ENCODE data around the gene CNTN5.

Gene CNTN5

DNA sequence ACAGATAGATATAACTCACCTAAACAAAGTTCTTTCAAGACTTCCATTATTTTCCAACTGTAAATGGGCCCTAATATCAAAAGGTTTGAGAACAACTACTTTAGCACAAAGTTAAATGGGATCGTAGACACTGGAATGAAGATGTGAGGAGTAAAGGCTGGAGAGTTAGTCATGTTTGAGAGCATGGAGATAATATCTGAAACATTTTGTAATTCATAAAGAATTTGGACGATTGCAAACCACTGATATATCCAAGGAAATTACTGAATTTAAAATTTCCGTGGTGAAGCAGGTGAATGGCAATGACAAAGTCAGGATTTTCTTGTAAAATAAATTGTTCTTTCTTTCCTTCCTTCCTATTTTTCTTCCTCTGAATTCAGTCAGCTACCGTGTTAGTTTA, 564.9 kb downstream of the CNTN5 start:
- H3K4me3 ChIP-seq (ENCODE audit: low read depth, low read length): no peak overlapping the region
- POLR2A ChIA-PET: no interaction called here
- H3K4me1 ChIP-seq (ENCODE audit: control insufficient read depth, insufficient read depth, low read length): no peaks in the 10 kb centered on the region
- CTCF ChIA-PET: no interaction called here
- no peaks in the 10 kb centered on the region for H3K36me3 ChIP-seq (ENCODE audit: control insufficient read depth in 2 of 2, insufficient read depth in 1 of 2, low read length in 2 of 2)
- H3K27ac ChIP-seq (ENCODE audit: extremely low read depth, low read depth, low read length): no peak overlapping the region
- TF ChIP-seq ZNF629 (tag by site-specific recombination; IDR thresholded peaks at IDR 0.05): no peak
- TF ChIP-seq ZNF146 (tag by site-specific recombination; IDR thresholded peaks at IDR 0.05): no peak
- TF ChIP-seq ZSCAN16 (tag by site-specific recombination; IDR thresholded peaks at IDR 0.05): no peak
- TF ChIP-seq SP3 (tag by site-specific recombination; IDR thresholded peaks at IDR 0.05): no peak
- TF ChIP-seq SETDB1 (IDR thresholded peaks at IDR 0.05; ENCODE audit: insufficient read length, low read length): no peak
- TF ChIP-seq ZNF350 (tag by site-specific recombination; IDR thresholded peaks at IDR 0.05): no peak
- no peak for TF ChIP-seq ZXDB (tag by site-specific recombination; IDR thresholded peaks at IDR 0.05)
- no peak for TF ChIP-seq ZNF610 (tag by site-specific recombination; IDR thresholded peaks at IDR 0.05; ENCODE audit: borderline replicate concordance)
- TF ChIP-seq ZNF155 (tag by site-specific recombination; IDR thresholded peaks at IDR 0.05): no peak
- TF ChIP-seq ZNF654 (tag by site-specific recombination; IDR thresholded peaks at IDR 0.05; ENCODE audit: low read depth): no peak
- no peak for TF ChIP-seq ZBTB7A (tag by site-specific recombination; IDR thresholded peaks at IDR 0.05; ENCODE audit: low read depth)
- TF ChIP-seq, protein P1, sequence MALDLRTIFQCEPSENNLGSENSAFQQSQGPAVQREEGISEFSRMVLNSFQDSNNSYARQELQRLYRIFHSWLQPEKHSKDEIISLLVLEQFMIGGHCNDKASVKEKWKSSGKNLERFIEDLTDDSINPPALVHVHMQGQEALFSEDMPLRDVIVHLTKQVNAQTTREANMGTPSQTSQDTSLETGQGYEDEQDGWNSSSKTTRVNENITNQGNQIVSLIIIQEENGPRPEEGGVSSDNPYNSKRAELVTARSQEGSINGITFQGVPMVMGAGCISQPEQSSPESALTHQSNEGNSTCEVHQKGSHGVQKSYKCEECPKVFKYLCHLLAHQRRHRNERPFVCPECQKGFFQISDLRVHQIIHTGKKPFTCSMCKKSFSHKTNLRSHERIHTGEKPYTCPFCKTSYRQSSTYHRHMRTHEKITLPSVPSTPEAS (tag by site-specific recombination; IDR thresholded peaks at IDR 0.05): no peak
- no peak for TF ChIP-seq ZNF133 (tag by site-specific recombination; IDR thresholded peaks at IDR 0.05)
- H3K9me3 ChIP-seq (ENCODE audit: control insufficient read depth, insufficient read depth, low read depth, low read length): no peaks in the 10 kb centered on the region

- H3K36me3 ChIP-seq (ENCODE audit: control insufficient read depth in 2 of 2, insufficient read depth in 1 of 2, low read length in 2 of 2): no peaks in the 10 kb centered on the region
- H3K4me1 ChIP-seq (ENCODE audit: control insufficient read depth, insufficient read depth, low read length): no peaks in the 10 kb centered on the region
- ChIA-PET CTCF (no interaction called here), POLR2A (no interaction called here)
- H3K9me3 ChIP-seq (ENCODE audit: control insufficient read depth, insufficient read depth, low read depth, low read length): no peaks in the 10 kb centered on the region
- H3K27ac ChIP-seq (ENCODE audit: extremely low read depth, low read depth, low read length): no peak overlapping the region
- H3K4me3 ChIP-seq (ENCODE audit: low read depth, low read length): no peak overlapping the region
- TF ChIP-seq, protein P2, sequence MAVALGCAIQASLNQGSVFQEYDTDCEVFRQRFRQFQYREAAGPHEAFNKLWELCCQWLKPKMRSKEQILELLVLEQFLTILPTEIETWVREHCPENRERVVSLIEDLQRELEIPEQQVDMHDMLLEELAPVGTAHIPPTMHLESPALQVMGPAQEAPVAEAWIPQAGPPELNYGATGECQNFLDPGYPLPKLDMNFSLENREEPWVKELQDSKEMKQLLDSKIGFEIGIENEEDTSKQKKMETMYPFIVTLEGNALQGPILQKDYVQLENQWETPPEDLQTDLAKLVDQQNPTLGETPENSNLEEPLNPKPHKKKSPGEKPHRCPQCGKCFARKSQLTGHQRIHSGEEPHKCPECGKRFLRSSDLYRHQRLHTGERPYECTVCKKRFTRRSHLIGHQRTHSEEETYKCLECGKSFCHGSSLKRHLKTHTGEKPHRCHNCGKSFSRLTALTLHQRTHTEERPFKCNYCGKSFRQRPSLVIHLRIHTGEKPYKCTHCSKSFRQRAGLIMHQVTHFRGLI (tag by site-specific recombination; IDR thresholded peaks at IDR 0.05): no peak
- TF ChIP-seq SP7 (tag by site-specific recombination; IDR thresholded peaks at IDR 0.05) (no peak), IKZF3 (tag by site-specific recombination; IDR thresholded peaks at IDR 0.05) (no peak), HOXA7 (CRISPR knock-in tag; IDR thresholded peaks at IDR 0.05; ENCODE audit: borderline replicate concordance) (no peak), ZNF544 (tag by site-specific recombination; IDR thresholded peaks at IDR 0.05) (no peak), ZNF585B (tag by site-specific recombination; IDR thresholded peaks at IDR 0.05) (no peak), ZNF501 (tag by site-specific recombination; IDR thresholded peaks at IDR 0.05) (no peak), FEZF1 (tag by site-specific recombination; IDR thresholded peaks at IDR 0.05) (no peak), ZNF140 (tag by site-specific recombination; IDR thresholded peaks at IDR 0.05) (no peak), GLI2 (tag by site-specific recombination; IDR thresholded peaks at IDR 0.05; ENCODE audit: borderline replicate concordance, low read depth) (no peak), ZNF146 (tag by site-specific recombination; IDR thresholded peaks at IDR 0.05) (no peak), GFI1B (tag by site-specific recombination; IDR thresholded peaks at IDR 0.05) (no peak), ZNF768 (tag by site-specific recombination; IDR thresholded peaks at IDR 0.05) (no peak), ZNF623 (tag by site-specific recombination; IDR thresholded peaks at IDR 0.05) (no peak), ZXDB (tag by site-specific recombination; IDR thresholded peaks at IDR 0.05) (no peak)
- TF ChIP-seq, protein P3, sequence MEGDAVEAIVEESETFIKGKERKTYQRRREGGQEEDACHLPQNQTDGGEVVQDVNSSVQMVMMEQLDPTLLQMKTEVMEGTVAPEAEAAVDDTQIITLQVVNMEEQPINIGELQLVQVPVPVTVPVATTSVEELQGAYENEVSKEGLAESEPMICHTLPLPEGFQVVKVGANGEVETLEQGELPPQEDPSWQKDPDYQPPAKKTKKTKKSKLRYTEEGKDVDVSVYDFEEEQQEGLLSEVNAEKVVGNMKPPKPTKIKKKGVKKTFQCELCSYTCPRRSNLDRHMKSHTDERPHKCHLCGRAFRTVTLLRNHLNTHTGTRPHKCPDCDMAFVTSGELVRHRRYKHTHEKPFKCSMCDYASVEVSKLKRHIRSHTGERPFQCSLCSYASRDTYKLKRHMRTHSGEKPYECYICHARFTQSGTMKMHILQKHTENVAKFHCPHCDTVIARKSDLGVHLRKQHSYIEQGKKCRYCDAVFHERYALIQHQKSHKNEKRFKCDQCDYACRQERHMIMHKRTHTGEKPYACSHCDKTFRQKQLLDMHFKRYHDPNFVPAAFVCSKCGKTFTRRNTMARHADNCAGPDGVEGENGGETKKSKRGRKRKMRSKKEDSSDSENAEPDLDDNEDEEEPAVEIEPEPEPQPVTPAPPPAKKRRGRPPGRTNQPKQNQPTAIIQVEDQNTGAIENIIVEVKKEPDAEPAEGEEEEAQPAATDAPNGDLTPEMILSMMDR (tag by site-specific recombination; IDR thresholded peaks at IDR 0.05): no peak
- TF ChIP-seq, protein P4, sequence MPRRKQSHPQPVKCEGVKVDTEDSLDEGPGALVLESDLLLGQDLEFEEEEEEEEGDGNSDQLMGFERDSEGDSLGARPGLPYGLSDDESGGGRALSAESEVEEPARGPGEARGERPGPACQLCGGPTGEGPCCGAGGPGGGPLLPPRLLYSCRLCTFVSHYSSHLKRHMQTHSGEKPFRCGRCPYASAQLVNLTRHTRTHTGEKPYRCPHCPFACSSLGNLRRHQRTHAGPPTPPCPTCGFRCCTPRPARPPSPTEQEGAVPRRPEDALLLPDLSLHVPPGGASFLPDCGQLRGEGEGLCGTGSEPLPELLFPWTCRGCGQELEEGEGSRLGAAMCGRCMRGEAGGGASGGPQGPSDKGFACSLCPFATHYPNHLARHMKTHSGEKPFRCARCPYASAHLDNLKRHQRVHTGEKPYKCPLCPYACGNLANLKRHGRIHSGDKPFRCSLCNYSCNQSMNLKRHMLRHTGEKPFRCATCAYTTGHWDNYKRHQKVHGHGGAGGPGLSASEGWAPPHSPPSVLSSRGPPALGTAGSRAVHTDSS (tag by site-specific recombination; IDR thresholded peaks at IDR 0.05): no peak
- TF ChIP-seq, protein P5, sequence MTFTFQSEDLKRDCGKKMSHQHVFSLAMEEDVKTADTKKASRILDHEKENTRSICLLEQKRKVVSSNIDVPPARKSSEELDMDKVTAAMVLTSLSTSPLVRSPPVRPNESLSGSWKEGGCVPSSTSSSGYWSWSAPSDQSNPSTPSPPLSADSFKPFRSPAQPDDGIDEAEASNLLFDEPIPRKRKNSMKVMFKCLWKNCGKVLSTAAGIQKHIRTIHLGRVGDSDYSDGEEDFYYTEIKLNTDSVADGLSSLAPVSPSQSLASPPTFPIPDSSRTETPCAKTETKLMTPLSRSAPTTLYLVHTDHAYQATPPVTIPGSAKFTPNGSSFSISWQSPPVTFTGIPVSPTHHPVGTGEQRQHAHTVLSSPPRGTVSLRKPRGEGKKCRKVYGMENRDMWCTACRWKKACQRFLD (tag by site-specific recombination; IDR thresholded peaks at IDR 0.05): no peak
- TF ChIP-seq, protein P6, sequence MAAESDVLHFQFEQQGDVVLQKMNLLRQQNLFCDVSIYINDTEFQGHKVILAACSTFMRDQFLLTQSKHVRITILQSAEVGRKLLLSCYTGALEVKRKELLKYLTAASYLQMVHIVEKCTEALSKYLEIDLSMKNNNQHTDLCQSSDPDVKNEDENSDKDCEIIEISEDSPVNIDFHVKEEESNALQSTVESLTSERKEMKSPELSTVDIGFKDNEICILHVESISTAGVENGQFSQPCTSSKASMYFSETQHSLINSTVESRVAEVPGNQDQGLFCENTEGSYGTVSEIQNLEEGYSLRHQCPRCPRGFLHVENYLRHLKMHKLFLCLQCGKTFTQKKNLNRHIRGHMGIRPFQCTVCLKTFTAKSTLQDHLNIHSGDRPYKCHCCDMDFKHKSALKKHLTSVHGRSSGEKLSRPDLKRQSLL (tag by site-specific recombination; IDR thresholded peaks at IDR 0.05): no peak
These were observed 569.0 kb downstream of the CNTN5 start for GRCh38 chr11:99589771-99590170.

Data from HEK293 (cell line).